Measurements from ENCODE around the gene COL20A1.
"Not testable (repeated sequence)": the region's sequence is repeated elsewhere in the genome, so short reads cannot be mapped to it uniquely, and the experiment has no call there.

COL20A1 gene

GRCh38 chr20:63331741-63332400, 38.9 kb downstream of the COL20A1 start:
- no peak for DNase-seq (ENCODE audit: low read depth in 3 of 3, low spot score in 1 of 3)

GRCh38 chr20:63332488-63333240, 39.7 kb downstream of the COL20A1 start:
- DNase-seq (ENCODE audit: low read depth in 3 of 3, low spot score in 1 of 3), result no peak

- no peak for DNase-seq (ENCODE audit: low read depth in 3 of 3, low spot score in 1 of 3)
These were observed 40.4 kb downstream of the COL20A1 start for GRCh38 chr20:63333241-63333836.

GRCh38 chr20:63334356-63334755, 41.4 kb downstream of the COL20A1 start:
- no peak for DNase-seq (ENCODE audit: low read depth in 3 of 3, low spot score in 1 of 3)

- not testable (repeated sequence) for DNase-seq (ENCODE audit: low read depth in 3 of 3, low spot score in 1 of 3)
These were observed 42.1 kb downstream of the COL20A1 start for GRCh38 chr20:63335060-63335459.

GRCh38 chr20:63335711-63336110, 42.7 kb downstream of the COL20A1 start:
- no peak for DNase-seq (ENCODE audit: low read depth in 3 of 3, low spot score in 1 of 3)

GRCh38 chr20:63336232-63336752, 43.3 kb downstream of the COL20A1 start:
- no peak for DNase-seq (ENCODE audit: low read depth in 3 of 3, low spot score in 1 of 3)

GRCh38 chr20:63337786-63338420, 44.9 kb downstream of the COL20A1 start:
- no peak for DNase-seq (ENCODE audit: low read depth in 3 of 3, low spot score in 1 of 3)

- DNase-seq (ENCODE audit: low read depth in 3 of 3, low spot score in 1 of 3), result not testable (repeated sequence)
These were observed 46.4 kb downstream of the COL20A1 start for GRCh38 chr20:63339154-63340094.

- not testable (repeated sequence) for DNase-seq (ENCODE audit: low read depth in 3 of 3, low spot score in 1 of 3)
These were observed 47.2 kb downstream of the COL20A1 start for GRCh38 chr20:63340158-63340688.

- no peak for DNase-seq (ENCODE audit: low read depth in 3 of 3, low spot score in 1 of 3)
These were observed 49.8 kb downstream of the COL20A1 start for GRCh38 chr20:63342561-63343459.

GRCh38 chr20:63343460-63344445, 50.8 kb downstream of the COL20A1 start:
- no peak for DNase-seq (ENCODE audit: low read depth in 3 of 3, low spot score in 1 of 3)

- DNase-seq (ENCODE audit: low read depth in 3 of 3, low spot score in 1 of 3), result no peak
These were observed 51.8 kb downstream of the COL20A1 start for GRCh38 chr20:63344616-63345327.

GRCh38 chr20:63345328-63346100, 52.5 kb downstream of the COL20A1 start:
- DNase-seq (ENCODE audit: low read depth in 3 of 3, low spot score in 1 of 3), result no peak

GRCh38 chr20:63346131-63347080, 53.4 kb downstream of the COL20A1 start:
- DNase-seq (ENCODE audit: low read depth in 3 of 3, low spot score in 1 of 3), result no peak
